Gastrocnemius medialis (tissue), 4 donors: ENCODE data around the gene HMGN1. TPM values are rescaled to one million over a fixed set of nuclear protein-coding genes. Genes with fewer than 3 reads are reported as not detected.

ENCODE experiments used
- ATAC-seq, 2 donors: fragments of 150-250 bp; one replicate each; pipeline ENCODE4 v1.9.1; 2016
- DNase-seq, 2 donors: peaks; one replicate each; pipeline ENCODE4 v3.0.0-alpha.2; 2019
- H3K27ac ChIP-seq, 4 donors: fragments of 200-600 bp; sonication (generic); 1 replicate in 1 of 4; 2 replicates in 3 of 4; pipeline ENCODE4 v1.5.1; 2016 to 2018; ENCODE audit warnings: mild to moderate bottlenecking in 2 of 4, moderate library complexity in 1 of 4
- H3K27me3 ChIP-seq, 3 donors: fragments of 200-600 bp; sonication (generic) in 2 of 3; 1 replicate in 1 of 3; 2 replicates in 2 of 3; pipeline versions ENCODE4 v1.5.1 to v1.6.0; 2016 to 2019; ENCODE audit warnings: mild to moderate bottlenecking in 1 of 3, moderate library complexity in 1 of 3
- H3K36me3 ChIP-seq, 2 donors: fragments of 200-600 bp; sonication (generic) in 1 of 2; one replicate each; pipeline ENCODE4 v1.5.1; 2017 to 2018
- H3K4me1 ChIP-seq, 2 donors: fragments of 200-600 bp; sonication (generic) in 1 of 2; one replicate each; pipeline ENCODE4 v1.5.1; 2016 to 2017; ENCODE audit warnings: mild to moderate bottlenecking in 2 of 2
- H3K4me3 ChIP-seq, 4 donors: fragments of 200-600 bp; sonication (generic) in 3 of 4; 1 replicate in 1 of 4; 2 replicates in 3 of 4; pipeline ENCODE4 v1.5.1; 2016 to 2019; ENCODE audit warnings: mild to moderate bottlenecking in 2 of 4
- H3K9me3 ChIP-seq, 3 donors: fragments of 200-600 bp; sonication (generic) in 2 of 3; 1 replicate in 1 of 3; 2 replicates in 2 of 3; pipeline ENCODE4 v1.5.1; 2016 to 2019
- CTCF ChIP-seq, 5 experiments: fragments of 450-650 bp in 3 of 5; fragments of 200-600 bp in 2 of 5; sonication (generic) in 2 of 5; IDR thresholded peaks in 4 of 5; conservative IDR thresholded peaks in 1 of 5; 1 replicate in 4 of 5; 2 replicates in 1 of 5; pipeline ENCODE4 v1.5.1; 2016 to 2019; ENCODE audit warnings: antibody characterized with exemption in 5 of 5, mild to moderate bottlenecking in 3 of 5, moderate library complexity in 3 of 5
- POLR2A ChIP-seq, 2 donors: fragments of 450-650 bp; IDR thresholded peaks; one replicate each; pipeline ENCODE4 v1.6.1; 2017; ENCODE audit warnings: antibody characterized with exemption in 2 of 2, mild to moderate bottlenecking in 2 of 2, moderate library complexity in 2 of 2
- in situ Hi-C, 4 donors: fragments of 200-750 bp; cut with MboI; loops; one replicate each; pipeline versions ENCODE4 v1.15.0 to v1.8.0; 2017; ENCODE audit warnings: low sequenced_read_pairs in 4 of 4
- intact Hi-C: fragments of 100-400 bp; cut with DNase I; formaldehyde crosslinking; loops from one replicate; pipeline ENCODE4 v1.15.1; 2023; ENCODE audit warnings: low total_unique reads
- total RNA-seq, 4 donors: library from RNA; depleted of rRNA; stranded (reverse); fragments of >200 nt; gene quantifications; one replicate each; pipeline versions ENCODE4 v1.1.0 to v1.2.3, GENCODE V29; 2016

Gene HMGN1
- total RNA-seq, 4 donors from 2014 or later: 7.6 to 16.2 (median 9.1) TPM

GRCh38 chr21:39353295-39353694 lies 4.4 kb upstream of the HMGN1 start:
- Histone ChIP-seq H3K4me1 (peaks cover 0 to 5% of the 10 kb centered on the region in 2 donors), H3K9me3 (no peaks in the 10 kb centered on the region), H3K27ac (no peak overlapping the region), H3K4me3 (no peak overlapping the region), H3K36me3 (no peaks in the 10 kb centered on the region), H3K27me3 (no peaks in the 10 kb centered on the region)
- ATAC-seq: no peak
- TF ChIP-seq CTCF (IDR thresholded peaks at IDR 0.05 in 4 of 5, conservative IDR thresholded peaks at IDR 0.05 in 1 of 5) (no peak), POLR2A (IDR thresholded peaks at IDR 0.05) (no peak)
- in situ Hi-C loops (loop anchor here in 1 of 4 donors (5.0 kb wide), 1 partner anchor 34 kb away; no protein-coding TSS in a partner anchor), intact Hi-C loops (no loop called here)
- no peak for DNase-seq

GRCh38 chr21:39350094-39351005 lies 1.5 kb upstream of the HMGN1 start:
- in situ Hi-C loops: loop anchor here in 1 of 4 donors (5.0 kb wide), 1 partner anchor 37 kb away; no protein-coding TSS in a partner anchor
- Histone ChIP-seq H3K9me3 (no peaks in the 10 kb centered on the region), H3K4me1 (peaks cover 15% of the 10 kb centered on the region in 2 donors), H3K36me3 (peaks cover 0 to 6% of the 10 kb centered on the region in 2 donors), H3K4me3 (peak overlapping the region; percentile 57 to 81 (median 72)), H3K27me3 (no peaks in the 10 kb centered on the region), H3K27ac (peak overlapping the region; percentile 79 to 87 (median 82))
- DNase-seq: no peak
- TF ChIP-seq CTCF (IDR thresholded peaks at IDR 0.05 in 4 of 5, conservative IDR thresholded peaks at IDR 0.05 in 1 of 5) (no peak), POLR2A (IDR thresholded peaks at IDR 0.05) (no peak)
- intact Hi-C loops: no loop called here
- ATAC-seq: no peak

- DNase-seq (peak; percentile 89 to 92), ATAC-seq (peak; percentile 91 to 95)
- peak overlapping the region; percentile 79 to 87 (median 82) for H3K27ac ChIP-seq
- peak overlapping the region; percentile 57 to 81 (median 72) for H3K4me3 ChIP-seq
- peaks cover 15% of the 10 kb centered on the region in 2 donors for H3K4me1 ChIP-seq
- no peak for TF ChIP-seq CTCF (IDR thresholded peaks at IDR 0.05 in 4 of 5, conservative IDR thresholded peaks at IDR 0.05 in 1 of 5)
- peak in 1 of 2 donors; percentile 8 for TF ChIP-seq POLR2A (IDR thresholded peaks at IDR 0.05)
- no peaks in the 10 kb centered on the region for H3K9me3 ChIP-seq
- in situ Hi-C loops (loop anchor here in 1 of 4 donors (5.0 kb wide), 1 partner anchor 38 kb away; no protein-coding TSS in a partner anchor), intact Hi-C loops (loop anchor here (1.0 kb wide), 1 partner anchor 39 kb away; no protein-coding TSS in a partner anchor)
- no peaks in the 10 kb centered on the region for H3K27me3 ChIP-seq
- peaks cover 0 to 15% of the 10 kb centered on the region in 2 donors for H3K36me3 ChIP-seq
Measured at GRCh38 chr21:39349211-39350093, 564 bp upstream of the HMGN1 start.

- no peaks in the 10 kb centered on the region for H3K9me3 ChIP-seq
- H3K27me3 ChIP-seq: no peaks in the 10 kb centered on the region
- ATAC-seq (no peak), DNase-seq (no peak)
- H3K36me3 ChIP-seq: peaks cover 0 to 28% of the 10 kb centered on the region in 2 donors
- H3K4me3 ChIP-seq: peak overlapping the region; percentile 57 to 81 (median 72)
- peak overlapping the region; percentile 79 to 87 (median 82) for H3K27ac ChIP-seq
- intact Hi-C loops (loop anchor here (1.0 kb wide), 2 partner anchors 32 to 35 kb away; partner anchors contain the start of gene BRWD1), in situ Hi-C loops (no loop called here)
- peaks cover 15% of the 10 kb centered on the region in 2 donors for H3K4me1 ChIP-seq
- no peak for TF ChIP-seq CTCF (IDR thresholded peaks at IDR 0.05 in 4 of 5, conservative IDR thresholded peaks at IDR 0.05 in 1 of 5)
- TF ChIP-seq POLR2A (IDR thresholded peaks at IDR 0.05): no peak
Measured at GRCh38 chr21:39348040-39348354, 891 bp downstream of the HMGN1 start.
